Neural cell (in vitro differentiated cells): ENCODE results near the gene UGT1A3. TPM values are rescaled to one million over a fixed set of nuclear protein-coding genes. Genes with fewer than 3 reads are reported as not detected.

ENCODE experiments used
- H2AFZ ChIP-seq: fragments of 200-600, 300-800 bp; sonication (generic), shearing (Covaris generic); 2 replicates; pipeline ENCODE4 v1.6.0; 2014; ENCODE audit warnings: low read depth, mild to moderate bottlenecking, antibody characterized with exemption, low read length, moderate library complexity
- H3F3A ChIP-seq: fragments of 200-600 bp; shearing (Covaris generic); 2 replicates; pipeline ENCODE4 v1.6.1; 2016; ENCODE audit warnings: mild to moderate bottlenecking, moderate library complexity, mixed read lengths, antibody characterized with exemption, low read length; ENCODE audit not compliant: insufficient read depth, poor library complexity, severe bottlenecking
- H3K27ac ChIP-seq: fragments of 200-600, 300-800 bp; sonication (generic), shearing (Covaris generic); 2 replicates; pipeline ENCODE4 v1.5.1; 2014; ENCODE audit warnings: mild to moderate bottlenecking, low read length, moderate library complexity
- H3K27me3 ChIP-seq: fragments of 300-800, 200-600 bp; sonication (generic), shearing (Covaris generic); 2 replicates; pipeline ENCODE4 v1.6.0; 2014; ENCODE audit warnings: mild to moderate bottlenecking, low read depth, low read length, moderate library complexity; ENCODE audit not compliant: insufficient read depth
- H3K36me3 ChIP-seq: fragments of 300-800, 200-600 bp; sonication (generic), shearing (Covaris generic); 2 replicates; pipeline ENCODE4 v1.5.1; 2014; ENCODE audit warnings: mild to moderate bottlenecking, antibody characterized with exemption, low read length, moderate library complexity; ENCODE audit not compliant: insufficient read depth
- H3K4me2 ChIP-seq: fragments of 300-800, 200-600 bp; sonication (generic), shearing (Covaris generic); 2 replicates; pipeline ENCODE4 v1.6.0; 2014; ENCODE audit warnings: mild to moderate bottlenecking, low read length
- H3K4me3 ChIP-seq: fragments of 300-800, 200-600 bp; sonication (generic), shearing (Covaris generic); 2 replicates; pipeline ENCODE4 v1.5.1; 2014; ENCODE audit warnings: mild to moderate bottlenecking, low read length, moderate library complexity
- H3K79me2 ChIP-seq: fragments of 200-600 bp; shearing (Covaris generic); replicated peaks from 2 replicates; pipeline ENCODE4 v1.6.0; 2014; ENCODE audit warnings: mild to moderate bottlenecking, low read length, moderate library complexity; ENCODE audit not compliant: insufficient read depth
- H3K9ac ChIP-seq: fragments of 300-800, 200-600 bp; sonication (generic), shearing (Covaris generic); 2 replicates; pipeline ENCODE4 v1.6.1; 2016; ENCODE audit warnings: mild to moderate bottlenecking, low read length, mixed read lengths
- H3K9me2 ChIP-seq: fragments of 200-600 bp; shearing (Covaris generic); 2 replicates; pipeline ENCODE4 v1.6.1; 2016; ENCODE audit warnings: mild to moderate bottlenecking, low read length, mixed read lengths; ENCODE audit not compliant: insufficient read depth
- H3K9me3 ChIP-seq: fragments of 200-600, 300-800 bp; sonication (generic), shearing (Covaris generic); 2 replicates; pipeline ENCODE4 v1.6.1; 2016; ENCODE audit warnings: mild to moderate bottlenecking, mixed run types, low read length, moderate library complexity, mixed read lengths
- H4K20me1 ChIP-seq: fragments of 200-600 bp; shearing (Covaris generic); 2 replicates; pipeline ENCODE4 v1.6.1; 2016; ENCODE audit warnings: mild to moderate bottlenecking, mixed run types; ENCODE audit not compliant: insufficient read depth
- EP300 ChIP-seq: fragments of 450-650 bp; conservative IDR thresholded peaks from 2 replicates; pipeline ENCODE4 v1.6.1; 2014; ENCODE audit warnings: antibody characterized with exemption, mild to moderate bottlenecking, moderate library complexity; ENCODE audit not compliant: poor library complexity, severe bottlenecking
- EZH2 ChIP-seq: fragments of 200-600, 300-800 bp; shearing (Covaris generic), sonication (generic); IDR thresholded peaks from 2 replicates; pipeline ENCODE4 v1.6.1; 2014; ENCODE audit warnings: antibody characterized with exemption, low read length, borderline replicate concordance, mild to moderate bottlenecking; ENCODE audit not compliant: insufficient read depth, poor library complexity, severe bottlenecking
- MXI1 ChIP-seq: fragments of 450-650 bp; conservative IDR thresholded peaks from 2 replicates; pipeline ENCODE4 v1.6.1; 2014; ENCODE audit warnings: antibody characterized with exemption, mild to moderate bottlenecking; ENCODE audit not compliant: poor library complexity, severe bottlenecking
- POLR2AphosphoS5 ChIP-seq: IDR thresholded peaks from 2 replicates; pipeline ENCODE4 v1.6.1; 2012
- RAD21 ChIP-seq: fragments of 450-650 bp; conservative IDR thresholded peaks from 2 replicates; pipeline ENCODE4 v1.6.1; 2014; ENCODE audit warnings: antibody characterized with exemption, mild to moderate bottlenecking, moderate library complexity
- REST ChIP-seq: IDR thresholded peaks from 2 replicates; pipeline ENCODE4 v1.6.1; 2012; ENCODE audit warnings: borderline replicate concordance
- SMC3 ChIP-seq: fragments of 450-650 bp; conservative IDR thresholded peaks from 2 replicates; pipeline ENCODE4 v1.6.1; 2014; ENCODE audit warnings: antibody characterized with exemption, mild to moderate bottlenecking, moderate library complexity; ENCODE audit not compliant: poor library complexity
- TAF1 ChIP-seq: IDR thresholded peaks from 2 replicates; pipeline ENCODE4 v1.6.1; 2012; ENCODE audit warnings: low read depth
- polyA plus RNA-seq: library from polyadenylated mRNA; depleted of rRNA; stranded (reverse); fragments of >200 nt; gene quantifications from 2 replicates; pipeline ENCODE4 v1.2.3, GENCODE V29; 2014
- TF ChIP-seq, protein P1 (sequence below): fragments of 450-650 bp; IDR thresholded peaks from 2 replicates; pipeline ENCODE4 v1.5.1; 2014; ENCODE audit warnings: antibody characterized with exemption, mild to moderate bottlenecking, moderate library complexity; ENCODE audit not compliant: poor library complexity, severe bottlenecking

UGT1A3 gene
- polyA plus RNA-seq, 1 donor from 2014 or later, result not detected

- H3K9me3 ChIP-seq, result no peaks in the 10 kb centered on the region
- no peaks in the 10 kb centered on the region for H3F3A ChIP-seq
- H4K20me1 ChIP-seq, result no peaks in the 10 kb centered on the region
- H3K4me2 ChIP-seq, result no peak overlapping the region
- no peak overlapping the region for H3K4me3 ChIP-seq
- H3K9ac ChIP-seq, result no peak overlapping the region
- H2AFZ ChIP-seq, result no peak overlapping the region
- no peaks in the 10 kb centered on the region for H3K36me3 ChIP-seq
- no peaks in the 10 kb centered on the region for H3K9me2 ChIP-seq
- no peaks in the 10 kb centered on the region for H3K27me3 ChIP-seq
- H3K79me2 ChIP-seq, result no peaks in the 10 kb centered on the region
- TF ChIP-seq TAF1 (no peak), EZH2 (no peak), POLR2AphosphoS5 (no peak), EP300 (no peak), SMC3 (no peak), RAD21 (no peak)
- H3K27ac ChIP-seq, result no peak overlapping the region
Measured at GRCh38 chr2:233768076-233768475, 39.2 kb downstream of the UGT1A3 start.

- H3K27ac ChIP-seq, result no peak overlapping the region
- H3F3A ChIP-seq, result no peaks in the 10 kb centered on the region
- H3K79me2 ChIP-seq, result no peaks in the 10 kb centered on the region
- no peaks in the 10 kb centered on the region for H3K36me3 ChIP-seq
- no peak overlapping the region for H2AFZ ChIP-seq
- no peaks in the 10 kb centered on the region for H3K9me3 ChIP-seq
- TF ChIP-seq SMC3 (no peak), EP300 (no peak), EZH2 (no peak), TAF1 (no peak), MXI1 (no peak), POLR2AphosphoS5 (no peak), REST (no peak), RAD21 (no peak)
- TF ChIP-seq, protein P1, sequence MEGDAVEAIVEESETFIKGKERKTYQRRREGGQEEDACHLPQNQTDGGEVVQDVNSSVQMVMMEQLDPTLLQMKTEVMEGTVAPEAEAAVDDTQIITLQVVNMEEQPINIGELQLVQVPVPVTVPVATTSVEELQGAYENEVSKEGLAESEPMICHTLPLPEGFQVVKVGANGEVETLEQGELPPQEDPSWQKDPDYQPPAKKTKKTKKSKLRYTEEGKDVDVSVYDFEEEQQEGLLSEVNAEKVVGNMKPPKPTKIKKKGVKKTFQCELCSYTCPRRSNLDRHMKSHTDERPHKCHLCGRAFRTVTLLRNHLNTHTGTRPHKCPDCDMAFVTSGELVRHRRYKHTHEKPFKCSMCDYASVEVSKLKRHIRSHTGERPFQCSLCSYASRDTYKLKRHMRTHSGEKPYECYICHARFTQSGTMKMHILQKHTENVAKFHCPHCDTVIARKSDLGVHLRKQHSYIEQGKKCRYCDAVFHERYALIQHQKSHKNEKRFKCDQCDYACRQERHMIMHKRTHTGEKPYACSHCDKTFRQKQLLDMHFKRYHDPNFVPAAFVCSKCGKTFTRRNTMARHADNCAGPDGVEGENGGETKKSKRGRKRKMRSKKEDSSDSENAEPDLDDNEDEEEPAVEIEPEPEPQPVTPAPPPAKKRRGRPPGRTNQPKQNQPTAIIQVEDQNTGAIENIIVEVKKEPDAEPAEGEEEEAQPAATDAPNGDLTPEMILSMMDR, result no peak
- H3K4me3 ChIP-seq, result no peak overlapping the region
- no peaks in the 10 kb centered on the region for H4K20me1 ChIP-seq
- H3K9me2 ChIP-seq, result no peaks in the 10 kb centered on the region
- no peak overlapping the region for H3K4me2 ChIP-seq
- H3K9ac ChIP-seq, result no peak overlapping the region
- H3K27me3 ChIP-seq, result no peaks in the 10 kb centered on the region
Measured at GRCh38 chr2:233769260-233769659, 40.4 kb downstream of the UGT1A3 start.
